HG03469 (cell line): Measurements from ENCODE around the gene KCNE4.
"Not testable (repeated sequence)": the region's sequence is repeated elsewhere in the genome, so short reads cannot be mapped to it uniquely, and the experiment has no call there.

ENCODE experiments used
- ATAC-seq: cut with Tn5 transposase; IDR thresholded peaks from one replicate; pipeline ENCODE4 v1.9.1; 2021; ENCODE audit warnings: mild to moderate bottlenecking, moderate library complexity, moderate number of reproducible peaks; ENCODE audit not compliant: unreplicated experiment

KCNE4 gene

GRCh38 chr2:223056701-223057418, 4.9 kb downstream of the KCNE4 start:
- no peak for ATAC-seq

- no peak for ATAC-seq
These were observed 5.6 kb downstream of the KCNE4 start for GRCh38 chr2:223057569-223057968.

GRCh38 chr2:223058952-223059716, 7.1 kb downstream of the KCNE4 start:
- ATAC-seq = no peak

GRCh38 chr2:223060201-223060825, 8.3 kb downstream of the KCNE4 start:
- ATAC-seq = no peak

- ATAC-seq = no peak
These were observed 10.4 kb downstream of the KCNE4 start for GRCh38 chr2:223062396-223062795.

- ATAC-seq = no peak
These were observed 13.1 kb downstream of the KCNE4 start for GRCh38 chr2:223065107-223065506.

- no peak for ATAC-seq
These were observed 14.7 kb downstream of the KCNE4 start for GRCh38 chr2:223066721-223067120.

- no peak for ATAC-seq
These were observed 16.1 kb downstream of the KCNE4 start for GRCh38 chr2:223068071-223068470.

- no peak for ATAC-seq
These were observed 17.5 kb downstream of the KCNE4 start for GRCh38 chr2:223069465-223069864.

GRCh38 chr2:223069988-223070387, 18.0 kb downstream of the KCNE4 start:
- ATAC-seq = no peak

- no peak for ATAC-seq
These were observed 19.1 kb downstream of the KCNE4 start for GRCh38 chr2:223071139-223071538.

- ATAC-seq = no peak
These were observed 20.8 kb downstream of the KCNE4 start for GRCh38 chr2:223072826-223073225.

GRCh38 chr2:223075301-223076270, 23.6 kb downstream of the KCNE4 start:
- ATAC-seq = peak; percentile 51

- ATAC-seq = no peak
These were observed 24.6 kb downstream of the KCNE4 start for GRCh38 chr2:223076573-223076972.

GRCh38 chr2:223078482-223078881, 26.5 kb downstream of the KCNE4 start:
- no peak for ATAC-seq

GRCh38 chr2:223079378-223079777, 27.4 kb downstream of the KCNE4 start:
- ATAC-seq = no peak

GRCh38 chr2:223079925-223080324, 27.9 kb downstream of the KCNE4 start:
- no peak for ATAC-seq

GRCh38 chr2:223080790-223081360, 28.9 kb downstream of the KCNE4 start:
- not testable (repeated sequence) for ATAC-seq

- no peak for ATAC-seq
These were observed 29.8 kb downstream of the KCNE4 start for GRCh38 chr2:223081789-223082188.

- no peak for ATAC-seq
These were observed 30.7 kb downstream of the KCNE4 start for GRCh38 chr2:223082706-223083105.
